Panc1 (cell line): Measurements from ENCODE around the gene TBCD. TPM values are rescaled to one million over a fixed set of nuclear protein-coding genes. Genes with fewer than 3 reads are reported as not detected.

Experiments used
- ATAC-seq: fragments of 200-7000 bp; cut with Tn5 transposase; 2 replicates; pipeline ENCODE4 v1.9.1; 2020; ENCODE audit warnings: mild to moderate bottlenecking, moderate library complexity
- BruUV-seq: library from RNA; stranded (reverse); fragments of 400-500 nt; replicated peaks from 2 replicates; lab custom pipeline; 2021; lab: Mats Ljungman, UMichigan
- CTCF ChIA-PET: fragments of 300-600 bp; sonication (Branson Sonifier 250); formaldehyde crosslinking; loops from one replicate; lab custom pipeline; 2022; ENCODE audit warnings: antibody characterized with exemption; lab: Charles Lee
- POLR2A ChIA-PET: fragments of 300-600 bp; sonication (Branson Sonifier 250); formaldehyde crosslinking; loops from one replicate; lab custom pipeline; 2022; ENCODE audit warnings: antibody characterized with exemption; lab: Charles Lee
- DNase-seq: peaks from one replicate; pipeline ENCODE4 v3.0.0-alpha.2; 2010; ENCODE audit warnings: low read depth, low spot score
- H3K27ac ChIP-seq: 2 replicates; pipeline ENCODE4 v1.5.1; 2011; ENCODE audit warnings: mild to moderate bottlenecking, low read length, inconsistent platforms
- H3K27me3 ChIP-seq: fragments of 200-500 bp; sonication (Bioruptor generic); 2 replicates; pipeline ENCODE4 v1.6.0; 2014; ENCODE audit warnings: low read length, inconsistent platforms; ENCODE audit not compliant: control insufficient read depth, insufficient read depth
- H3K36me3 ChIP-seq: fragments of 200-500 bp; sonication (Bioruptor generic); 2 replicates; pipeline ENCODE4 v1.5.1; 2014; ENCODE audit warnings: inconsistent platforms, mild to moderate bottlenecking, low read length, moderate library complexity; ENCODE audit not compliant: control insufficient read depth, insufficient read depth
- H3K4me1 ChIP-seq: 2 replicates; pipeline ENCODE4 v1.5.1; 2011; ENCODE audit warnings: inconsistent platforms, mild to moderate bottlenecking, low read length, moderate library complexity; ENCODE audit not compliant: control insufficient read depth, insufficient read depth
- H3K4me3 ChIP-seq, 2 experiments: 2 replicates each; pipeline ENCODE4 v1.5.1; 2011 to 2012; ENCODE audit warnings: low read depth in 2 of 2, low read length in 2 of 2, mild to moderate bottlenecking in 2 of 2, inconsistent platforms in 1 of 2, moderate library complexity in 1 of 2
- H3K9me3 ChIP-seq: fragments of 200-500 bp; sonication (Bioruptor generic); 2 replicates; pipeline ENCODE4 v1.5.1; 2014; ENCODE audit warnings: low read depth, mild to moderate bottlenecking, inconsistent platforms, low read length, moderate library complexity; ENCODE audit not compliant: control insufficient read depth, insufficient read depth
- POLR2AphosphoS5 ChIP-seq: IDR thresholded peaks from 2 replicates; pipeline ENCODE4 v1.6.1; 2012; ENCODE audit warnings: mild to moderate bottlenecking, low read depth, low read length, moderate library complexity
- SIN3A ChIP-seq: IDR thresholded peaks from 2 replicates; pipeline ENCODE4 v1.6.1; 2012; ENCODE audit warnings: low read depth, mild to moderate bottlenecking, low read length, moderate library complexity, borderline replicate concordance; ENCODE audit not compliant: insufficient read depth
- TCF7L2 ChIP-seq: IDR thresholded peaks from 2 replicates; pipeline ENCODE4 v1.6.1; 2011; ENCODE audit warnings: mild to moderate bottlenecking, low read depth, low read length, inconsistent platforms
- in situ Hi-C: cut with HindIII; loops from 2 replicates; pipeline ENCODE4 v1.10.0; 2016; ENCODE audit warnings: low sequenced_read_pairs, low pct_unique_long_range_greater_than_20kb
- intact Hi-C: fragments of 100-400 bp; cut with micrococcal nuclease; formaldehyde crosslinking; loops from one replicate; pipeline ENCODE4 v1.10.0; 2022; ENCODE audit not compliant: unreplicated experiment
- total RNA-seq: library from RNA; stranded (reverse); gene quantifications from one replicate; pipeline ENCODE4 v1.2.1, GENCODE V29; 2021; ENCODE audit not compliant: unreplicated experiment
- TF ChIP-seq, protein P1 (sequence below), 2 experiments: IDR thresholded peaks; 2 replicates each; pipeline ENCODE4 v1.6.1; 2011 to 2012; ENCODE audit warnings: low read depth in 2 of 2, control low read depth in 1 of 2, low read length in 1 of 2, mild to moderate bottlenecking in 1 of 2, moderate library complexity in 1 of 2; ENCODE audit not compliant: insufficient read depth in 1 of 2
- TF ChIP-seq, protein P2 (sequence below): fragments of 450-650 bp; IDR thresholded peaks from 2 replicates; pipeline ENCODE4 v1.5.1; 2017; ENCODE audit warnings: mild to moderate bottlenecking

The TBCD gene
- total RNA-seq, 1 experiment from 2014 or later = 186 TPM

DNA sequence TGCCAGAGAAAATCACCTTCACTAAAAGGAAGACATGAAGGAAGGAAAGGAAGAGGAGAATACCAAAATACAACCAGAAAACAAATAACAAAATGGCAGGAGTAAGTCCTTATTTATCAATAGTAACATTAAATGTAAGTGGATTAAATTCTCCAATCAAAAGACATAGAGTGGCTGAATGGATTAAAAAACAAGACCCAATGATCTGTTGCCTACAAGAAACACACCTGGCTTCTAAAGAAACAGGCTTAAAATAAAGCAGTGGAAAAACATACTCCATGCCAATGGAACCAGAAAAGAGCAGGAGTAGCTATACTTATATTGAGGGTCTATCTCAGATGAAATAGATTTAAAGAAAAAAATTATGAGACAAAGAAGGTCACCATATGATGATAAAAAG, 241.1 kb downstream of the TBCD start:
- DNase-seq = no peak
- H3K9me3 ChIP-seq = peaks cover 8% of the 10 kb centered on the region; the same call in 1 of the 2 replicates
- BruUV-seq = no TSS peak
- no peak for ATAC-seq
- H3K27ac ChIP-seq = no peak overlapping the region
- H3K36me3 ChIP-seq = no peaks in the 10 kb centered on the region
- ChIA-PET POLR2A (interaction anchor here (0.6 kb wide), 1 partner anchor 56 kb away, joined by 3 read pairs; no protein-coding TSS in a partner anchor), CTCF (no interaction called here)
- intact Hi-C loops = no loop called here
- no peak for TF ChIP-seq TCF7L2
- TF ChIP-seq, protein P1, sequence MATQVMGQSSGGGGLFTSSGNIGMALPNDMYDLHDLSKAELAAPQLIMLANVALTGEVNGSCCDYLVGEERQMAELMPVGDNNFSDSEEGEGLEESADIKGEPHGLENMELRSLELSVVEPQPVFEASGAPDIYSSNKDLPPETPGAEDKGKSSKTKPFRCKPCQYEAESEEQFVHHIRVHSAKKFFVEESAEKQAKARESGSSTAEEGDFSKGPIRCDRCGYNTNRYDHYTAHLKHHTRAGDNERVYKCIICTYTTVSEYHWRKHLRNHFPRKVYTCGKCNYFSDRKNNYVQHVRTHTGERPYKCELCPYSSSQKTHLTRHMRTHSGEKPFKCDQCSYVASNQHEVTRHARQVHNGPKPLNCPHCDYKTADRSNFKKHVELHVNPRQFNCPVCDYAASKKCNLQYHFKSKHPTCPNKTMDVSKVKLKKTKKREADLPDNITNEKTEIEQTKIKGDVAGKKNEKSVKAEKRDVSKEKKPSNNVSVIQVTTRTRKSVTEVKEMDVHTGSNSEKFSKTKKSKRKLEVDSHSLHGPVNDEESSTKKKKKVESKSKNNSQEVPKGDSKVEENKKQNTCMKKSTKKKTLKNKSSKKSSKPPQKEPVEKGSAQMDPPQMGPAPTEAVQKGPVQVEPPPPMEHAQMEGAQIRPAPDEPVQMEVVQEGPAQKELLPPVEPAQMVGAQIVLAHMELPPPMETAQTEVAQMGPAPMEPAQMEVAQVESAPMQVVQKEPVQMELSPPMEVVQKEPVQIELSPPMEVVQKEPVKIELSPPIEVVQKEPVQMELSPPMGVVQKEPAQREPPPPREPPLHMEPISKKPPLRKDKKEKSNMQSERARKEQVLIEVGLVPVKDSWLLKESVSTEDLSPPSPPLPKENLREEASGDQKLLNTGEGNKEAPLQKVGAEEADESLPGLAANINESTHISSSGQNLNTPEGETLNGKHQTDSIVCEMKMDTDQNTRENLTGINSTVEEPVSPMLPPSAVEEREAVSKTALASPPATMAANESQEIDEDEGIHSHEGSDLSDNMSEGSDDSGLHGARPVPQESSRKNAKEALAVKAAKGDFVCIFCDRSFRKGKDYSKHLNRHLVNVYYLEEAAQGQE (IDR thresholded peaks at IDR 0.05; ENCODE audit: insufficient read depth in 1 of 2, low read depth in 2 of 2, low read length in 1 of 2) = no peak
- TF ChIP-seq POLR2AphosphoS5 = no peak
- TF ChIP-seq, protein P2, sequence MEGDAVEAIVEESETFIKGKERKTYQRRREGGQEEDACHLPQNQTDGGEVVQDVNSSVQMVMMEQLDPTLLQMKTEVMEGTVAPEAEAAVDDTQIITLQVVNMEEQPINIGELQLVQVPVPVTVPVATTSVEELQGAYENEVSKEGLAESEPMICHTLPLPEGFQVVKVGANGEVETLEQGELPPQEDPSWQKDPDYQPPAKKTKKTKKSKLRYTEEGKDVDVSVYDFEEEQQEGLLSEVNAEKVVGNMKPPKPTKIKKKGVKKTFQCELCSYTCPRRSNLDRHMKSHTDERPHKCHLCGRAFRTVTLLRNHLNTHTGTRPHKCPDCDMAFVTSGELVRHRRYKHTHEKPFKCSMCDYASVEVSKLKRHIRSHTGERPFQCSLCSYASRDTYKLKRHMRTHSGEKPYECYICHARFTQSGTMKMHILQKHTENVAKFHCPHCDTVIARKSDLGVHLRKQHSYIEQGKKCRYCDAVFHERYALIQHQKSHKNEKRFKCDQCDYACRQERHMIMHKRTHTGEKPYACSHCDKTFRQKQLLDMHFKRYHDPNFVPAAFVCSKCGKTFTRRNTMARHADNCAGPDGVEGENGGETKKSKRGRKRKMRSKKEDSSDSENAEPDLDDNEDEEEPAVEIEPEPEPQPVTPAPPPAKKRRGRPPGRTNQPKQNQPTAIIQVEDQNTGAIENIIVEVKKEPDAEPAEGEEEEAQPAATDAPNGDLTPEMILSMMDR = no peak
- TF ChIP-seq SIN3A = no peak
- in situ Hi-C loops = no loop called here
- H3K4me3 ChIP-seq = no peak overlapping the region
- no peaks in the 10 kb centered on the region for H3K4me1 ChIP-seq
- no peaks in the 10 kb centered on the region for H3K27me3 ChIP-seq

Other genes starting within 250 kb of the TBCD start
- gene FOXK2, start 232.3 kb upstream of the TBCD start, total RNA-seq = 143 TPM
- gene WDR45B, start 103.6 kb upstream of the TBCD start, total RNA-seq = 132 TPM
- 7.1 TPM for gene RAB40B, start 53.4 kb upstream of the TBCD start, total RNA-seq
- 41.0 TPM for gene FN3KRP, start 35.4 kb upstream of the TBCD start, total RNA-seq
- 34.8 TPM for gene FN3K, start 16.4 kb upstream of the TBCD start, total RNA-seq
- gene ZNF750, start 88.0 kb downstream of the TBCD start, total RNA-seq = not detected